ENCODE data around the gene DDIT4. TPM values are rescaled to one million over a fixed set of nuclear protein-coding genes. Genes with fewer than 3 reads are reported as not detected.

Gene DDIT4
- total RNA-seq, 4 donors from 2014 or later = 56.2 to 527 (median 185) TPM

DNA sequence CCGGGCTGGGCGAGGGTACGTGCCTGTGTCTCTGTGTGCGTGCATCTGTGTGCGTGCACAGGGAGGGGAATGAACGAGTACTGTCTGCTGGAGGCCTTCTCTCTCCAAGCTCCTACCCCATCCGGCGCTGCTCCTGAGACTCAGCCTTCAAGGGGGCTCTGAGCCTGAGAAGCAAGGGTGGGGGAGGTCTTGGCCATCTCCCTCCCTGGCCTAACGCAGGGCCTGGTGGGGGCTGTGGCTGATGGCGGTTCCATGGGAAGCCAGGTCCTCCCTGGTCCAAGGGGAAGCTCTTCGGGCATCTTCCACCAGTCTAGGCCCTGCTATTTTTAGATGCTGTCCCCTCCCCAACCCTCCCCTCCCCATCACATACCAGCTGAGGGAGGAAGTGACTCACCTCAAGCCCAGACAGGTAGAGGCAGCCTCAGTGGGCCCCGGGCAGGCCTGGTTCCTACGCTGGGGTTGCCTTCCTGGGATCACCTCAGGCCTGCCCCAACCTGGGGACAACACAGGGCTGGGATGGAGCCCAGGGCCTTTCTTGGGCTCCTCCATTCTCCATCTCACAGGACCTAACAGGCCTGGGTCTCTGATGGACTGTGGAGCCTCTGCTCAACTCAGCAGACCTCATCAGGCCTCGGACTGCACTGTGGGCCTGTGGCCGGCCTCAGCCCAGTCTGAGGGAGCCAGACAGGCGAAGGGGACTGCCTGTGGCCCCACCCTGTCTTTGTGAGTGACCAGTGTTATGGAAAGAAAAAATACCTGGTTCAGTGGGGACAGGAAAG, 48.7 kb downstream of the DDIT4 start:
- TF ChIP-seq, protein P1, sequence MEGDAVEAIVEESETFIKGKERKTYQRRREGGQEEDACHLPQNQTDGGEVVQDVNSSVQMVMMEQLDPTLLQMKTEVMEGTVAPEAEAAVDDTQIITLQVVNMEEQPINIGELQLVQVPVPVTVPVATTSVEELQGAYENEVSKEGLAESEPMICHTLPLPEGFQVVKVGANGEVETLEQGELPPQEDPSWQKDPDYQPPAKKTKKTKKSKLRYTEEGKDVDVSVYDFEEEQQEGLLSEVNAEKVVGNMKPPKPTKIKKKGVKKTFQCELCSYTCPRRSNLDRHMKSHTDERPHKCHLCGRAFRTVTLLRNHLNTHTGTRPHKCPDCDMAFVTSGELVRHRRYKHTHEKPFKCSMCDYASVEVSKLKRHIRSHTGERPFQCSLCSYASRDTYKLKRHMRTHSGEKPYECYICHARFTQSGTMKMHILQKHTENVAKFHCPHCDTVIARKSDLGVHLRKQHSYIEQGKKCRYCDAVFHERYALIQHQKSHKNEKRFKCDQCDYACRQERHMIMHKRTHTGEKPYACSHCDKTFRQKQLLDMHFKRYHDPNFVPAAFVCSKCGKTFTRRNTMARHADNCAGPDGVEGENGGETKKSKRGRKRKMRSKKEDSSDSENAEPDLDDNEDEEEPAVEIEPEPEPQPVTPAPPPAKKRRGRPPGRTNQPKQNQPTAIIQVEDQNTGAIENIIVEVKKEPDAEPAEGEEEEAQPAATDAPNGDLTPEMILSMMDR (IDR thresholded peaks at IDR 0.05) = no peak
- ATAC-seq (ENCODE audit: low FRiP score) (no peak), DNase-seq (ENCODE audit: low spot score) (no peak)

DNA sequence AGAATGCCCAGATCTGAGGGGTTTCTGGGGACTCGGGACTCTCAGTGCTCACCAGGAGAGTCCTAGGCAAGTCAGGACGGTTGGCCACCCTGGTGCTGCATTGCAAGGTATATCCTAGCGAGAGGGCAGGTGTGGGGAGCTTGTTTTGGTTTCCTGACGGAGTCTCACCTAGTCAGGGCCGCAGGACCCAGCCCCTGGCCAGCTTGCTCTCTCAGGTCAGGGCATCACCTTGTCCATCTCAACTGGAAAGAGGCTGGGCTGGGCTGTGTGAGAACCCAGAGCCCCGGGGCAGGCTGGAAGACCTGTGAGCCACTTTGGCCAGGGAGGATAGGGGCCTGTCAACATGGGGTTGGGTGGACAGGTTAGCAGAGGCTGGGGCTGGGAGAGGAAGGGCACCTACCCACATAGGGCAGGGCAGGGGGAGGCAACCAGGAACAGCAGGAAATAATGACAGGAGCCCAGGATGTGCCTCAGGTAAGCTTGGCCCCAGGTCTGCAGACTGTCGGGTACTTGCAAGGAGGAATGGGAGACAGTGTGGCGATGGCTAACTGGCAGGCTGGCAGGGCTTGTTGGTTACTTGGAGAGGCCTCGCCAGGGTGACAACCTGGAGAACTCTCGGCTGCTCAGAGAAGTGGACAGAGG, 49.5 kb downstream of the DDIT4 start:
- TF ChIP-seq, protein P1 (IDR thresholded peaks at IDR 0.05) = no peak
- ATAC-seq (ENCODE audit: low FRiP score) = no peak
- DNase-seq (ENCODE audit: low spot score) = no peak

DNA sequence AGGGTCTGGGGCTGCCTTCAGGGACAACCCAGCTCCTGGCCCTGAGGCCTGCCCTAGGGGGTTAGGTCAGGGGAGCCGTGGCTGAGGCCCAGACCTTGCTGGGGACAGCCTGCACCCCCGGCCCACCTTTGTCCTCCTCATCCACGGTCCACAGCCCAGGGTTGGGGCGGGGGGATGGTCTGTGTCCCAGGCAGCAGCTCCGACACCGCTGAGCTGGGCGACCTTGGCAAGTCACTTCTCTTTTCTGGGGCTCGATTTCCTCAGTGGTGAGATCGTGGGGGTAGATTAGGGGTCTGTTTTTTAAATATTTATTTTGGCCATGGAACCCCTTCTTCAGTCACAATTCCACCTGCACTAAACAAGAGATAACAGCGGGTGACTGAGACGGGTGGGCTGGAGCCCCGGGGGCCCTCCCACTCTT, 50.1 kb downstream of the DDIT4 start:
- ATAC-seq (ENCODE audit: low FRiP score) = no peak
- TF ChIP-seq, protein P1 (IDR thresholded peaks at IDR 0.05) = no peak

More for the DNA sequence above, 50.1 kb downstream of the DDIT4 start:
- no peak for DNase-seq (ENCODE audit: low spot score)

Other genes starting within 250 kb of the DDIT4 start
- gene SPOCK2, start 185.4 kb upstream of the DDIT4 start, total RNA-seq = 10 to 100 TPM in 2 of 4 donors, 1 to 10 TPM in 2; 8.3 to 24.6 (median 16.2) TPM
- 10 to 100 TPM; 52.2 to 97.6 (median 76.3) TPM for gene ANAPC16, start 57.9 kb upstream of the DDIT4 start, total RNA-seq
- gene ASCC1, start 57.6 kb upstream of the DDIT4 start, total RNA-seq = 10 to 100 TPM; 21.3 to 34.5 (median 26.3) TPM
- 10 to 100 TPM; 35.0 to 41.1 (median 36.5) TPM for gene DNAJB12, start 81.0 kb downstream of the DDIT4 start, total RNA-seq